Lower leg skin (tissue), 3 donors: Measurements from ENCODE around the gene OR2T3.
"Not testable (repeated sequence)": the region's sequence is repeated elsewhere in the genome, so short reads cannot be mapped to it uniquely, and the experiment has no call there.

Source experiments
- POLR2A ChIP-seq, 2 donors: fragments of 450-650 bp; IDR thresholded peaks; one replicate each; pipeline ENCODE4 v1.6.1; 2016 to 2017; ENCODE audit warnings: antibody characterized with exemption in 2 of 2, mild to moderate bottlenecking in 1 of 2, moderate library complexity in 1 of 2
- TF ChIP-seq, protein P1 (sequence below), 3 donors: fragments of 450-650 bp; IDR thresholded peaks; one replicate each; pipeline ENCODE4 v1.5.1; 2016; ENCODE audit warnings: antibody characterized with exemption in 3 of 3, mild to moderate bottlenecking in 3 of 3, moderate library complexity in 2 of 3

DNA sequence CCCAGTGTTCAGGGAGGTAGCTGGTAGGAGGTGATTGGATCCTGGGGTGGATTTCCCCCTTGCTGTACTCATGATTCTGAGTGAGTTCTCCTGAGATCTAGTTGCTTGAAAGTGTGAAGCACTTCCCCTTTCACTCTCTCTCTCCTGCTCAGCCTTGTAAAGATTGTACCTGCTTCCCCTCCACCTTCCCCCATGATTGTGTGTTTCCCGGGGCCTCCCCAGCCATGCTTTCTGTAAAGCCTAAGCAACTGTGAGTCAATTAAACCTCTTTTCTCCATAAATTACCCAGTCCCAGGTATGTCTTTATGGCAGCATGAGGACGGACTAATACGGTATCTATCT is 45.0 kb upstream of the OR2T3 start:
- TF ChIP-seq, protein P1, sequence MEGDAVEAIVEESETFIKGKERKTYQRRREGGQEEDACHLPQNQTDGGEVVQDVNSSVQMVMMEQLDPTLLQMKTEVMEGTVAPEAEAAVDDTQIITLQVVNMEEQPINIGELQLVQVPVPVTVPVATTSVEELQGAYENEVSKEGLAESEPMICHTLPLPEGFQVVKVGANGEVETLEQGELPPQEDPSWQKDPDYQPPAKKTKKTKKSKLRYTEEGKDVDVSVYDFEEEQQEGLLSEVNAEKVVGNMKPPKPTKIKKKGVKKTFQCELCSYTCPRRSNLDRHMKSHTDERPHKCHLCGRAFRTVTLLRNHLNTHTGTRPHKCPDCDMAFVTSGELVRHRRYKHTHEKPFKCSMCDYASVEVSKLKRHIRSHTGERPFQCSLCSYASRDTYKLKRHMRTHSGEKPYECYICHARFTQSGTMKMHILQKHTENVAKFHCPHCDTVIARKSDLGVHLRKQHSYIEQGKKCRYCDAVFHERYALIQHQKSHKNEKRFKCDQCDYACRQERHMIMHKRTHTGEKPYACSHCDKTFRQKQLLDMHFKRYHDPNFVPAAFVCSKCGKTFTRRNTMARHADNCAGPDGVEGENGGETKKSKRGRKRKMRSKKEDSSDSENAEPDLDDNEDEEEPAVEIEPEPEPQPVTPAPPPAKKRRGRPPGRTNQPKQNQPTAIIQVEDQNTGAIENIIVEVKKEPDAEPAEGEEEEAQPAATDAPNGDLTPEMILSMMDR (IDR thresholded peaks at IDR 0.05), result not testable (repeated sequence)
- not testable (repeated sequence) for TF ChIP-seq POLR2A (IDR thresholded peaks at IDR 0.05)
